Measurements from ENCODE around the gene PHACTR3.

DNA sequence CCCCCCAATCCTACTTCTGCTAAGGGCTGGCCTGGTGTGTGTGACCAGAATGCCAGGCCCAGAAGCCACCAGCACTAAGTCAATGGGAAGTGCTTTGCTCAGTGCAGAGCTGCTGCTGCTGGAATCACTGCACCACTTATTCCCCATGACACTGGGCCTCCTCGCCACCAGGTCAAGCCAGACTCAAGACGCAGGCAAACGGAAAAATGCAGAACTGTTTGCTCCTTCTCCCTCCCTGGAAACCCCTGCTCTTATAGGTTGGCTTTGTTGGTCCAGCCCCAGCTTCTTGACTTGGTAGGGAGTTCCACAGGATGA, 121.9 kb downstream of the PHACTR3 start:
- TF ChIP-seq, protein P1, sequence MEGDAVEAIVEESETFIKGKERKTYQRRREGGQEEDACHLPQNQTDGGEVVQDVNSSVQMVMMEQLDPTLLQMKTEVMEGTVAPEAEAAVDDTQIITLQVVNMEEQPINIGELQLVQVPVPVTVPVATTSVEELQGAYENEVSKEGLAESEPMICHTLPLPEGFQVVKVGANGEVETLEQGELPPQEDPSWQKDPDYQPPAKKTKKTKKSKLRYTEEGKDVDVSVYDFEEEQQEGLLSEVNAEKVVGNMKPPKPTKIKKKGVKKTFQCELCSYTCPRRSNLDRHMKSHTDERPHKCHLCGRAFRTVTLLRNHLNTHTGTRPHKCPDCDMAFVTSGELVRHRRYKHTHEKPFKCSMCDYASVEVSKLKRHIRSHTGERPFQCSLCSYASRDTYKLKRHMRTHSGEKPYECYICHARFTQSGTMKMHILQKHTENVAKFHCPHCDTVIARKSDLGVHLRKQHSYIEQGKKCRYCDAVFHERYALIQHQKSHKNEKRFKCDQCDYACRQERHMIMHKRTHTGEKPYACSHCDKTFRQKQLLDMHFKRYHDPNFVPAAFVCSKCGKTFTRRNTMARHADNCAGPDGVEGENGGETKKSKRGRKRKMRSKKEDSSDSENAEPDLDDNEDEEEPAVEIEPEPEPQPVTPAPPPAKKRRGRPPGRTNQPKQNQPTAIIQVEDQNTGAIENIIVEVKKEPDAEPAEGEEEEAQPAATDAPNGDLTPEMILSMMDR (conservative IDR thresholded peaks at IDR 0.05; ENCODE audit: low read depth in 2 of 2), result no peak
- TF ChIP-seq EZH2 (IDR thresholded peaks at IDR 0.05; ENCODE audit: low read depth, unreplicated experiment), result no peak
- TF ChIP-seq POLR2AphosphoS5 (IDR thresholded peaks at IDR 0.05; ENCODE audit: low read depth), result no peak
- TF ChIP-seq, protein P2, sequence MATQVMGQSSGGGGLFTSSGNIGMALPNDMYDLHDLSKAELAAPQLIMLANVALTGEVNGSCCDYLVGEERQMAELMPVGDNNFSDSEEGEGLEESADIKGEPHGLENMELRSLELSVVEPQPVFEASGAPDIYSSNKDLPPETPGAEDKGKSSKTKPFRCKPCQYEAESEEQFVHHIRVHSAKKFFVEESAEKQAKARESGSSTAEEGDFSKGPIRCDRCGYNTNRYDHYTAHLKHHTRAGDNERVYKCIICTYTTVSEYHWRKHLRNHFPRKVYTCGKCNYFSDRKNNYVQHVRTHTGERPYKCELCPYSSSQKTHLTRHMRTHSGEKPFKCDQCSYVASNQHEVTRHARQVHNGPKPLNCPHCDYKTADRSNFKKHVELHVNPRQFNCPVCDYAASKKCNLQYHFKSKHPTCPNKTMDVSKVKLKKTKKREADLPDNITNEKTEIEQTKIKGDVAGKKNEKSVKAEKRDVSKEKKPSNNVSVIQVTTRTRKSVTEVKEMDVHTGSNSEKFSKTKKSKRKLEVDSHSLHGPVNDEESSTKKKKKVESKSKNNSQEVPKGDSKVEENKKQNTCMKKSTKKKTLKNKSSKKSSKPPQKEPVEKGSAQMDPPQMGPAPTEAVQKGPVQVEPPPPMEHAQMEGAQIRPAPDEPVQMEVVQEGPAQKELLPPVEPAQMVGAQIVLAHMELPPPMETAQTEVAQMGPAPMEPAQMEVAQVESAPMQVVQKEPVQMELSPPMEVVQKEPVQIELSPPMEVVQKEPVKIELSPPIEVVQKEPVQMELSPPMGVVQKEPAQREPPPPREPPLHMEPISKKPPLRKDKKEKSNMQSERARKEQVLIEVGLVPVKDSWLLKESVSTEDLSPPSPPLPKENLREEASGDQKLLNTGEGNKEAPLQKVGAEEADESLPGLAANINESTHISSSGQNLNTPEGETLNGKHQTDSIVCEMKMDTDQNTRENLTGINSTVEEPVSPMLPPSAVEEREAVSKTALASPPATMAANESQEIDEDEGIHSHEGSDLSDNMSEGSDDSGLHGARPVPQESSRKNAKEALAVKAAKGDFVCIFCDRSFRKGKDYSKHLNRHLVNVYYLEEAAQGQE (IDR thresholded peaks at IDR 0.05; ENCODE audit: unreplicated experiment), result no peak
- no peak for TF ChIP-seq CREB1 (CRISPR knock-in tag; IDR thresholded peaks at IDR 0.05; ENCODE audit: low read depth)
- no peak for TF ChIP-seq STAT1 (IDR thresholded peaks at IDR 0.05; ENCODE audit: unreplicated experiment)
- TF ChIP-seq, protein P3, sequence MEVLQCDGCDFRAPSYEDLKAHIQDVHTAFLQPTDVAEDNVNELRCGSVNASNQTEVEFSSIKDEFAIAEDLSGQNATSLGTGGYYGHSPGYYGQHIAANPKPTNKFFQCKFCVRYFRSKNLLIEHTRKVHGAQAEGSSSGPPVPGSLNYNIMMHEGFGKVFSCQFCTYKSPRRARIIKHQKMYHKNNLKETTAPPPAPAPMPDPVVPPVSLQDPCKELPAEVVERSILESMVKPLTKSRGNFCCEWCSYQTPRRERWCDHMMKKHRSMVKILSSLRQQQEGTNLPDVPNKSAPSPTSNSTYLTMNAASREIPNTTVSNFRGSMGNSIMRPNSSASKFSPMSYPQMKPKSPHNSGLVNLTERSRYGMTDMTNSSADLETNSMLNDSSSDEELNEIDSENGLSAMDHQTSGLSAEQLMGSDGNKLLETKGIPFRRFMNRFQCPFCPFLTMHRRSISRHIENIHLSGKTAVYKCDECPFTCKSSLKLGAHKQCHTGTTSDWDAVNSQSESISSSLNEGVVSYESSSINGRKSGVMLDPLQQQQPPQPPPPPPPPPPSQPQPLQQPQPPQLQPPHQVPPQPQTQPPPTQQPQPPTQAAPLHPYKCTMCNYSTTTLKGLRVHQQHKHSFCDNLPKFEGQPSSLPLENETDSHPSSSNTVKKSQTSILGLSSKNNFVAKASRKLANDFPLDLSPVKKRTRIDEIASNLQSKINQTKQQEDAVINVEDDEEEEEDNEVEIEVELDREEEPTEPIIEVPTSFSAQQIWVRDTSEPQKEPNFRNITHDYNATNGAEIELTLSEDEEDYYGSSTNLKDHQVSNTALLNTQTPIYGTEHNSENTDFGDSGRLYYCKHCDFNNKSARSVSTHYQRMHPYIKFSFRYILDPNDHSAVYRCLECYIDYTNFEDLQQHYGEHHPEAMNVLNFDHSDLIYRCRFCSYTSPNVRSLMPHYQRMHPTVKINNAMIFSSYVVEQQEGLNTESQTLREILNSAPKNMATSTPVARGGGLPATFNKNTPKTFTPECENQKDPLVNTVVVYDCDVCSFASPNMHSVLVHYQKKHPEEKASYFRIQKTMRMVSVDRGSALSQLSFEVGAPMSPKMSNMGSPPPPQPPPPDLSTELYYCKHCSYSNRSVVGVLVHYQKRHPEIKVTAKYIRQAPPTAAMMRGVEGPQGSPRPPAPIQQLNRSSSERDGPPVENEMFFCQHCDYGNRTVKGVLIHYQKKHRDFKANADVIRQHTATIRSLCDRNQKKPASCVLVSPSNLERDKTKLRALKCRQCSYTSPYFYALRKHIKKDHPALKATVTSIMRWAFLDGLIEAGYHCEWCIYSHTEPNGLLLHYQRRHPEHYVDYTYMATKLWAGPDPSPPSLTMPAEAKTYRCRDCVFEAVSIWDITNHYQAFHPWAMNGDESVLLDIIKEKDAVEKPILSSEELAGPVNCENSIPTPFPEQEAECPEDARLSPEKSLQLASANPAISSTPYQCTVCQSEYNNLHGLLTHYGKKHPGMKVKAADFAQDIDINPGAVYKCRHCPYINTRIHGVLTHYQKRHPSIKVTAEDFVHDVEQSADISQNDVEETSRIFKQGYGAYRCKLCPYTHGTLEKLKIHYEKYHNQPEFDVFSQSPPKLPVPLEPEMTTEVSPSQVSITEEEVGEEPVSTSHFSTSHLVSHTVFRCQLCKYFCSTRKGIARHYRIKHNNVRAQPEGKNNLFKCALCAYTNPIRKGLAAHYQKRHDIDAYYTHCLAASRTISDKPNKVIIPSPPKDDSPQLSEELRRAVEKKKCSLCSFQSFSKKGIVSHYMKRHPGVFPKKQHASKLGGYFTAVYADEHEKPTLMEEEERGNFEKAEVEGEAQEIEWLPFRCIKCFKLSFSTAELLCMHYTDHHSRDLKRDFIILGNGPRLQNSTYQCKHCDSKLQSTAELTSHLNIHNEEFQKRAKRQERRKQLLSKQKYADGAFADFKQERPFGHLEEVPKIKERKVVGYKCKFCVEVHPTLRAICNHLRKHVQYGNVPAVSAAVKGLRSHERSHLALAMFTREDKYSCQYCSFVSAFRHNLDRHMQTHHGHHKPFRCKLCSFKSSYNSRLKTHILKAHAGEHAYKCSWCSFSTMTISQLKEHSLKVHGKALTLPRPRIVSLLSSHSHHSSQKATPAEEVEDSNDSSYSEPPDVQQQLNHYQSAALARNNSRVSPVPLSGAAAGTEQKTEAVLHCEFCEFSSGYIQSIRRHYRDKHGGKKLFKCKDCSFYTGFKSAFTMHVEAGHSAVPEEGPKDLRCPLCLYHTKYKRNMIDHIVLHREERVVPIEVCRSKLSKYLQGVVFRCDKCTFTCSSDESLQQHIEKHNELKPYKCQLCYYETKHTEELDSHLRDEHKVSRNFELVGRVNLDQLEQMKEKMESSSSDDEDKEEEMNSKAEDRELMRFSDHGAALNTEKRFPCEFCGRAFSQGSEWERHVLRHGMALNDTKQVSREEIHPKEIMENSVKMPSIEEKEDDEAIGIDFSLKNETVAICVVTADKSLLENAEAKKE (CRISPR knock-in tag; IDR thresholded peaks at IDR 0.05), result no peak
